ENCODE measurements around the gene ATP11B.

- TF ChIP-seq, protein P1, sequence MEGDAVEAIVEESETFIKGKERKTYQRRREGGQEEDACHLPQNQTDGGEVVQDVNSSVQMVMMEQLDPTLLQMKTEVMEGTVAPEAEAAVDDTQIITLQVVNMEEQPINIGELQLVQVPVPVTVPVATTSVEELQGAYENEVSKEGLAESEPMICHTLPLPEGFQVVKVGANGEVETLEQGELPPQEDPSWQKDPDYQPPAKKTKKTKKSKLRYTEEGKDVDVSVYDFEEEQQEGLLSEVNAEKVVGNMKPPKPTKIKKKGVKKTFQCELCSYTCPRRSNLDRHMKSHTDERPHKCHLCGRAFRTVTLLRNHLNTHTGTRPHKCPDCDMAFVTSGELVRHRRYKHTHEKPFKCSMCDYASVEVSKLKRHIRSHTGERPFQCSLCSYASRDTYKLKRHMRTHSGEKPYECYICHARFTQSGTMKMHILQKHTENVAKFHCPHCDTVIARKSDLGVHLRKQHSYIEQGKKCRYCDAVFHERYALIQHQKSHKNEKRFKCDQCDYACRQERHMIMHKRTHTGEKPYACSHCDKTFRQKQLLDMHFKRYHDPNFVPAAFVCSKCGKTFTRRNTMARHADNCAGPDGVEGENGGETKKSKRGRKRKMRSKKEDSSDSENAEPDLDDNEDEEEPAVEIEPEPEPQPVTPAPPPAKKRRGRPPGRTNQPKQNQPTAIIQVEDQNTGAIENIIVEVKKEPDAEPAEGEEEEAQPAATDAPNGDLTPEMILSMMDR (IDR thresholded peaks at IDR 0.05), result no peak
- TF ChIP-seq POLR2A (IDR thresholded peaks at IDR 0.05), result no peak
These were observed 120.6 kb downstream of the ATP11B start for GRCh38 chr3:182913889-182914288.

Data from thyroid gland (tissue), 4 donors.